ENCODE measurements around the gene LMO7. TPM values are rescaled to one million over a fixed set of nuclear protein-coding genes. Genes with fewer than 3 reads are reported as not detected.

Gene LMO7
- total and polyA plus RNA-seq, 2 of the 13 experiments (the other 11 are each of a cell fraction or from before 2014, with no cell fraction given) = 34.0 to 121 TPM

DNA sequence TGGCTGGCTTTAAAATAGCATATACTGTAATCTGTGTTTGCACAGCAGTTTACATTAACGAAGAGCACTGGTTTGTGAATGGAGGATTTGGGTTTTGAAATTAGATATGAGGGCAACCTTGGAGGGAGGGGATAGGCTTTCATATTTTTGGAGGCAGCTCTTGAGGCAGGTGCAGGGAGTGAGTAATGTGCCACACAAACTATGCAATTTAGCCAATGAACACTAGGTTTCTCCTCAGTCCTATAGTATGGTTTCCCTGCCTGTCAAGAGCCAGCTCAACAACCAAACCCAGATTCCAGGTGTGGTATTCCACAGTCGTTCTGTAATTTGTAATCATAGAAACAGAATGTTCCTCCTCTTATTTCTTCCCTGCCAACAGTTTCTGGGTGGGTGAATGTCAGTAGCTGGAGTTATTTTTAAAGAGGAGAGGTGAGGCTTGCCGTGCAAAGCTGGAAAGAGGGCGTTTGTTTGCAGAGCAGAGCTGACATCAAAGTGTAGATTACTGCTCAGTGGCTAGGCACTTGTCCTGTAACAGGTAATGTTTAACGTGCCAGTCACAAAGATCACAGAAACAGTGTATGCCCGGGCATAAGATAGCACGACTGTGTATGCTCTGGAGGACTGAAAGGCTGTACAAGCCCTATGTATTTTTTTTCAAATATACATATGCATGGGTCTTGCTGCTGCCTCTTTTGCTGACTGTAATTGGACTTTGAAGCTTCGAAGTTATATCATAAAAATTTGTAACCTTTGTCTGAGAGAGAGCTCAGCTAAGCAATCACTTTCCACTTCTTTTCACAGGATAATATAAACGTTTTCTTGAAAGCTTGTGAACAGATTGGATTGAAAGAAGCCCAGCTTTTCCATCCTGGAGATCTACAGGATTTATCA, 124.2 kb downstream of the LMO7 start (continued):
- TF ChIP-seq, protein P1, sequence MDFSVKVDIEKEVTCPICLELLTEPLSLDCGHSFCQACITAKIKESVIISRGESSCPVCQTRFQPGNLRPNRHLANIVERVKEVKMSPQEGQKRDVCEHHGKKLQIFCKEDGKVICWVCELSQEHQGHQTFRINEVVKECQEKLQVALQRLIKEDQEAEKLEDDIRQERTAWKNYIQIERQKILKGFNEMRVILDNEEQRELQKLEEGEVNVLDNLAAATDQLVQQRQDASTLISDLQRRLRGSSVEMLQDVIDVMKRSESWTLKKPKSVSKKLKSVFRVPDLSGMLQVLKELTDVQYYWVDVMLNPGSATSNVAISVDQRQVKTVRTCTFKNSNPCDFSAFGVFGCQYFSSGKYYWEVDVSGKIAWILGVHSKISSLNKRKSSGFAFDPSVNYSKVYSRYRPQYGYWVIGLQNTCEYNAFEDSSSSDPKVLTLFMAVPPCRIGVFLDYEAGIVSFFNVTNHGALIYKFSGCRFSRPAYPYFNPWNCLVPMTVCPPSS (IDR thresholded peaks at IDR 0.05) = no peak
- TF ChIP-seq ZNF383 (CRISPR knock-in tag; IDR thresholded peaks at IDR 0.05; ENCODE audit: borderline replicate concordance) (no peak), ZNF354B (CRISPR knock-in tag; IDR thresholded peaks at IDR 0.05) (no peak), CEBPB (IDR thresholded peaks at IDR 0.05; ENCODE audit: borderline replicate concordance, low read depth, low read length) (no peak), EZH2 (conservative IDR thresholded peaks at IDR 0.05; ENCODE audit: low read depth, low read length) (no peak), HIVEP1 (CRISPR knock-in tag; IDR thresholded peaks at IDR 0.05) (no peak), ZNF556 (CRISPR knock-in tag; IDR thresholded peaks at IDR 0.05; ENCODE audit: borderline replicate concordance) (no peak), ZNF124 (CRISPR knock-in tag; IDR thresholded peaks at IDR 0.05) (no peak), HNRNPL (IDR thresholded peaks at IDR 0.05; ENCODE audit: low read depth, low read length) (0 out of 2 replicates have a peak, but pooled peaks have one; percentile 54), NFIC (IDR thresholded peaks at IDR 0.05; ENCODE audit: low read length) (peak; percentile 31; the same call in 1 of the 2 replicates), REL (CRISPR knock-in tag; conservative IDR thresholded peaks at IDR 0.05) (no peak), ZNF331 (CRISPR knock-in tag; IDR thresholded peaks at IDR 0.05) (peak; percentile 89), ZNF674 (CRISPR knock-in tag; IDR thresholded peaks at IDR 0.05; ENCODE audit: low read depth) (no peak), TGIF2 (CRISPR knock-in tag; IDR thresholded peaks at IDR 0.05) (peak; percentile 69), STAT5B (CRISPR knock-in tag; IDR thresholded peaks at IDR 0.05) (no peak), JUN (CRISPR knock-in tag; IDR thresholded peaks at IDR 0.05) (no peak), ZNF792 (CRISPR knock-in tag; IDR thresholded peaks at IDR 0.05) (peak; percentile 65; the same call in 1 of the 2 replicates), MIER3 (CRISPR knock-in tag; IDR thresholded peaks at IDR 0.05; ENCODE audit: borderline replicate concordance) (peak; percentile 75; the same call in 1 of the 2 replicates), ZNF562 (CRISPR knock-in tag; IDR thresholded peaks at IDR 0.05; ENCODE audit: borderline replicate concordance) (no peak), CHD4 (IDR thresholded peaks at IDR 0.05; ENCODE audit: borderline replicate concordance, low read length) (no peak), ISL2 (CRISPR knock-in tag; IDR thresholded peaks at IDR 0.05) (peak; percentile 77)
- TF ChIP-seq, protein P2, sequence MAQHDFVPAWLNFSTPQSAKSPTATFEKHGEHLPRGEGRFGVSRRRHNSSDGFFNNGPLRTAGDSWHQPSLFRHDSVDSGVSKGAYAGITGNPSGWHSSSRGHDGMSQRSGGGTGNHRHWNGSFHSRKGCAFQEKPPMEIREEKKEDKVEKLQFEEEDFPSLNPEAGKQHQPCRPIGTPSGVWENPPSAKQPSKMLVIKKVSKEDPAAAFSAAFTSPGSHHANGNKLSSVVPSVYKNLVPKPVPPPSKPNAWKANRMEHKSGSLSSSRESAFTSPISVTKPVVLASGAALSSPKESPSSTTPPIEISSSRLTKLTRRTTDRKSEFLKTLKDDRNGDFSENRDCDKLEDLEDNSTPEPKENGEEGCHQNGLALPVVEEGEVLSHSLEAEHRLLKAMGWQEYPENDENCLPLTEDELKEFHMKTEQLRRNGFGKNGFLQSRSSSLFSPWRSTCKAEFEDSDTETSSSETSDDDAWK (CRISPR knock-in tag; IDR thresholded peaks at IDR 0.05) = no peak
- TF ChIP-seq, protein P3, sequence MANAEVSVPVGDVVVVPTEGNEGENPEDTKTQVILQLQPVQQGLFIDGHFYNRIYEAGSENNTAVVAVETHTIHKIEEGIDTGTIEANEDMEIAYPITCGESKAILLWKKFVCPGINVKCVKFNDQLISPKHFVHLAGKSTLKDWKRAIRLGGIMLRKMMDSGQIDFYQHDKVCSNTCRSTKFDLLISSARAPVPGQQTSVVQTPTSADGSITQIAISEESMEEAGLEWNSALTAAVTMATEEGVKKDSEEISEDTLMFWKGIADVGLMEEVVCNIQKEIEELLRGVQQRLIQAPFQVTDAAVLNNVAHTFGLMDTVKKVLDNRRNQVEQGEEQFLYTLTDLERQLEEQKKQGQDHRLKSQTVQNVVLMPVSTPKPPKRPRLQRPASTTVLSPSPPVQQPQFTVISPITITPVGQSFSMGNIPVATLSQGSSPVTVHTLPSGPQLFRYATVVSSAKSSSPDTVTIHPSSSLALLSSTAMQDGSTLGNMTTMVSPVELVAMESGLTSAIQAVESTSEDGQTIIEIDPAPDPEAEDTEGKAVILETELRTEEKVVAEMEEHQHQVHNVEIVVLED (CRISPR knock-in tag; IDR thresholded peaks at IDR 0.05; ENCODE audit: borderline replicate concordance) = peak; percentile 21; the same call in 1 of the 2 replicates
- TF ChIP-seq, protein P4, sequence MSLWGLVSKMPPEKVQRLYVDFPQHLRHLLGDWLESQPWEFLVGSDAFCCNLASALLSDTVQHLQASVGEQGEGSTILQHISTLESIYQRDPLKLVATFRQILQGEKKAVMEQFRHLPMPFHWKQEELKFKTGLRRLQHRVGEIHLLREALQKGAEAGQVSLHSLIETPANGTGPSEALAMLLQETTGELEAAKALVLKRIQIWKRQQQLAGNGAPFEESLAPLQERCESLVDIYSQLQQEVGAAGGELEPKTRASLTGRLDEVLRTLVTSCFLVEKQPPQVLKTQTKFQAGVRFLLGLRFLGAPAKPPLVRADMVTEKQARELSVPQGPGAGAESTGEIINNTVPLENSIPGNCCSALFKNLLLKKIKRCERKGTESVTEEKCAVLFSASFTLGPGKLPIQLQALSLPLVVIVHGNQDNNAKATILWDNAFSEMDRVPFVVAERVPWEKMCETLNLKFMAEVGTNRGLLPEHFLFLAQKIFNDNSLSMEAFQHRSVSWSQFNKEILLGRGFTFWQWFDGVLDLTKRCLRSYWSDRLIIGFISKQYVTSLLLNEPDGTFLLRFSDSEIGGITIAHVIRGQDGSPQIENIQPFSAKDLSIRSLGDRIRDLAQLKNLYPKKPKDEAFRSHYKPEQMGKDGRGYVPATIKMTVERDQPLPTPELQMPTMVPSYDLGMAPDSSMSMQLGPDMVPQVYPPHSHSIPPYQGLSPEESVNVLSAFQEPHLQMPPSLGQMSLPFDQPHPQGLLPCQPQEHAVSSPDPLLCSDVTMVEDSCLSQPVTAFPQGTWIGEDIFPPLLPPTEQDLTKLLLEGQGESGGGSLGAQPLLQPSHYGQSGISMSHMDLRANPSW (CRISPR knock-in tag; IDR thresholded peaks at IDR 0.05; ENCODE audit: borderline replicate concordance) = no peak

All from HepG2 (cell line).